GM10248 (cell line): ENCODE measurements around the gene PLPPR4.

ENCODE experiments used
- CTCF ChIA-PET: fragments of 300-600 bp; sonication (Branson Sonifier 250); formaldehyde crosslinking; extraction: SDS; loops from one replicate; lab custom pipeline; 2021; ENCODE audit warnings: antibody characterized with exemption; lab: Yijun Ruan, JAX
- POLR2A ChIA-PET: fragments of 350-650 bp; sonication (Branson Sonifier 250); formaldehyde crosslinking; extraction: SDS; loops from one replicate; lab custom pipeline; 2020; ENCODE audit warnings: antibody characterized with exemption; lab: Yijun Ruan, JAX
- DNase-seq: peaks from one replicate; pipeline ENCODE4 v3.0.0; 2012; ENCODE audit errors: extremely low spot score
- TF ChIP-seq, protein P1 (sequence below): IDR thresholded peaks from 2 replicates; pipeline ENCODE4 v1.5.1; 2012; ENCODE audit warnings: mild to moderate bottlenecking, low read depth; ENCODE audit errors: extremely low read depth, missing control alignments, control extremely low read depth

The PLPPR4 gene

DNA sequence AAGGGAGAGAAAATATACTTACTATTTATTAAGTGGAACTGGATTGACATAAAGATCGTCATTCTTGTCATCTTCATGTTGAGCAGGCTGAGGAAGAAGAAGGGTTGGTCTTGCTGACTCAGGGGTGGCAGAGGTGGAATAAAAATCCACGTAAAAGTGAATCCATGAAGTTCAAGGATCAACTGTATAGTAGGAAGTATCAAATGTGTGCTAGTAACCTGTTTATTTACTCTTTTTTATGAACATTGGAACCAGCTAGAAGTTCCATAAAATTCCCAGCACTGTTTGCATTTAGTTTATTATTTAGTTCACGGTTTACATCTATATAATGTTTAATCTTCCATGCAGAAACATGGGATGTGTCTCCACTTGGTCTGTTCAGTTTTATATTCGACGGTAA, 70.7 kb downstream of the PLPPR4 start:
- TF ChIP-seq, protein P1, sequence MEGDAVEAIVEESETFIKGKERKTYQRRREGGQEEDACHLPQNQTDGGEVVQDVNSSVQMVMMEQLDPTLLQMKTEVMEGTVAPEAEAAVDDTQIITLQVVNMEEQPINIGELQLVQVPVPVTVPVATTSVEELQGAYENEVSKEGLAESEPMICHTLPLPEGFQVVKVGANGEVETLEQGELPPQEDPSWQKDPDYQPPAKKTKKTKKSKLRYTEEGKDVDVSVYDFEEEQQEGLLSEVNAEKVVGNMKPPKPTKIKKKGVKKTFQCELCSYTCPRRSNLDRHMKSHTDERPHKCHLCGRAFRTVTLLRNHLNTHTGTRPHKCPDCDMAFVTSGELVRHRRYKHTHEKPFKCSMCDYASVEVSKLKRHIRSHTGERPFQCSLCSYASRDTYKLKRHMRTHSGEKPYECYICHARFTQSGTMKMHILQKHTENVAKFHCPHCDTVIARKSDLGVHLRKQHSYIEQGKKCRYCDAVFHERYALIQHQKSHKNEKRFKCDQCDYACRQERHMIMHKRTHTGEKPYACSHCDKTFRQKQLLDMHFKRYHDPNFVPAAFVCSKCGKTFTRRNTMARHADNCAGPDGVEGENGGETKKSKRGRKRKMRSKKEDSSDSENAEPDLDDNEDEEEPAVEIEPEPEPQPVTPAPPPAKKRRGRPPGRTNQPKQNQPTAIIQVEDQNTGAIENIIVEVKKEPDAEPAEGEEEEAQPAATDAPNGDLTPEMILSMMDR: no peak
- ChIA-PET POLR2A (no interaction called here), CTCF (interaction anchor here (1.3 kb wide), 1 partner anchor 12 kb away, joined by 5 read pairs; no protein-coding TSS in a partner anchor)
- no peak for DNase-seq

- TF ChIP-seq, protein P1: no peak
- DNase-seq: no peak
- POLR2A ChIA-PET: no interaction called here
- CTCF ChIA-PET: no interaction called here
These were observed 82.9 kb downstream of the PLPPR4 start for GRCh38 chr1:99347041-99347684.

DNA sequence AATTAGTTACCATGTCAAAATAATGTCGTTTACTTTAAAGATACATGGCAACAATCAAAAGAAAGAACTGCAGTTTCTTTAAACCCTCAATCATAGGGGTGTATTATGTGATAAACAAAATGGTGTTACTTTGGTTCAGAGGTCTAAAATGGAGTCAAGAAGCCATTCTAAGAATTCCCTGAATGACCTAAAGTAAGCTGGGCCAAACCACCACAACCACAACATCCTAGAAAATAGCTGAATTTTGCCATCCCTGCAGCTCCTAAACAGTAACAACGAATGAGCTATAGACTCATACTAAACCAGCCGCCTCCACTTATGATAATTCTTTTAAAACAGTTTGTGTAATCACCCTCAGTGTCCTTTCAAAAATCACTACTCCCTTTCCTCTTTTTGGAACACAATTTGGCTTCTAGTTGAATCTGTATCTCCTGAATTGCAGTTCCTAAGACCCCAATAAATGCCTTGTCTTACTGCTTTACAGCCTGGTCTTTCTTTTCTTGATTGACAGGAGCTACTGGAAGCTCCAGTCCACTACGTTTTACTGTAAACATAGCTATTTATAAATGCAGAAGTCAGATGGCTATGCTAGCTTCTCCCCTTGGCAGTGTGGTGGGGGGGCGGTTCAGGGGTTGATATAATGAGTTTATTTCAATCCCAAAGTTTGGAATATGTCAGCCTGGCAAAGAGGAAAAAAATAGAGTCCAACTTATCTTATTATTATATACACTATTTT, 84.3 kb downstream of the PLPPR4 start:
- ChIA-PET CTCF (interaction anchor here (0.8 to 1.3 kb wide), 3 partner anchors 25 to 81 kb away, joined by 3 to 5 read pairs (median 3); no protein-coding TSS in a partner anchor), POLR2A (no interaction called here)
- DNase-seq: no peak
- TF ChIP-seq, protein P1: no peak

- TF ChIP-seq, protein P1: no peak
- CTCF ChIA-PET: no interaction called here
- DNase-seq: no peak
- POLR2A ChIA-PET: no interaction called here
These were observed 88.5 kb downstream of the PLPPR4 start for GRCh38 chr1:99352821-99353220.

- TF ChIP-seq, protein P1: no peak
- ChIA-PET CTCF (no interaction called here), POLR2A (no interaction called here)
- no peak for DNase-seq
These were observed 94.5 kb downstream of the PLPPR4 start for GRCh38 chr1:99358770-99359169.
